Activated B cell treated with CpG ODN at 0.5 μM for 24 hours (primary cell): ENCODE measurements around the gene UCN. TPM values are rescaled to one million over a fixed set of nuclear protein-coding genes. Genes with fewer than 3 reads are reported as not detected.

Experiments
- ATAC-seq: fragments of 200-7000 bp; cut with Tn5 transposase; one replicate; pipeline ENCODE4 v1.10.0; 2021; ENCODE audit warnings: low read depth, mild to moderate bottlenecking, moderate library complexity
- CTCF ChIA-PET: fragments of 350-600 bp; sonication (Branson Sonifier 250); formaldehyde crosslinking; loops from one replicate; lab custom pipeline; 2021; ENCODE audit warnings: antibody characterized with exemption; lab: Charles Lee
- POLR2A ChIA-PET: fragments of 350-600 bp; sonication (Branson Sonifier 250); formaldehyde crosslinking; loops from one replicate; lab custom pipeline; 2021; ENCODE audit warnings: antibody characterized with exemption; lab: Charles Lee
- DNase-seq: peaks from one replicate; pipeline ENCODE4 v3.0.0; 2022
- H3K27ac Mint-ChIP-seq: one replicate; pipeline ENCODE4 v1.8.0; 2020; ENCODE audit warnings: mixed read lengths
- H3K27me3 Mint-ChIP-seq: one replicate; pipeline ENCODE4 v1.8.0; 2021; ENCODE audit warnings: mixed read lengths
- H3K36me3 Mint-ChIP-seq: one replicate; pipeline ENCODE4 v1.8.0; 2021; ENCODE audit warnings: low read depth, mixed read lengths
- H3K4me1 Mint-ChIP-seq: one replicate; pipeline ENCODE4 v1.8.0; 2021; ENCODE audit warnings: mixed read lengths
- H3K4me3 Mint-ChIP-seq: one replicate; pipeline ENCODE4 v1.8.0; 2020; ENCODE audit warnings: mild to moderate bottlenecking, mixed read lengths
- H3K9me3 Mint-ChIP-seq: one replicate; pipeline ENCODE4 v1.8.0; 2020; ENCODE audit warnings: mixed read lengths
- CTCF ChIP-seq: fragments of 200-600 bp; IDR thresholded peaks from one replicate; pipeline ENCODE4 v1.8.0; 2022; ENCODE audit warnings: antibody characterized with exemption, mild to moderate bottlenecking
- intact Hi-C: fragments of 100-400 bp; cut with micrococcal nuclease; formaldehyde crosslinking; loops from one replicate; pipeline ENCODE4 v1.15.1; 2024
- total RNA-seq: library from RNA; stranded (reverse); gene quantifications from 2 replicates; pipeline ENCODE4 v1.2.3, GENCODE V29; 2022

UCN gene
- total RNA-seq, 1 donor from 2014 or later = 1.2 TPM

GRCh38 chr2:27285481-27285880, 22.8 kb downstream of the UCN start:
- peaks cover 23% of the 10 kb centered on the region for H3K27me3 Mint-ChIP-seq
- ATAC-seq = no peak
- H3K9me3 Mint-ChIP-seq = no peaks in the 10 kb centered on the region
- DNase-seq = no peak
- ChIA-PET CTCF (interaction anchor here (1.0 kb wide), 1 partner anchor 17 kb away, joined by 4 read pairs; no protein-coding TSS in a partner anchor), POLR2A (no interaction called here)
- H3K4me1 Mint-ChIP-seq = no peaks in the 10 kb centered on the region
- H3K36me3 Mint-ChIP-seq = no peaks in the 10 kb centered on the region
- H3K4me3 Mint-ChIP-seq = no peak overlapping the region
- TF ChIP-seq CTCF = no peak
- intact Hi-C loops = no loop called here
- H3K27ac Mint-ChIP-seq = no peak overlapping the region

GRCh38 chr2:27284996-27285395, 23.2 kb downstream of the UCN start:
- Mint-ChIP-seq H3K9me3 (no peaks in the 10 kb centered on the region), H3K4me1 (peaks cover under 1% of the 10 kb centered on the region), H3K36me3 (no peaks in the 10 kb centered on the region), H3K27ac (no peak overlapping the region), H3K4me3 (no peak overlapping the region), H3K27me3 (peaks cover 24% of the 10 kb centered on the region)
- POLR2A ChIA-PET = no interaction called here
- no peak for TF ChIP-seq CTCF
- DNase-seq (no peak), ATAC-seq (no peak)
- intact Hi-C loops = loop anchor here (5.0 kb wide), 1 partner anchor 113 kb away; no protein-coding TSS in a partner anchor
- CTCF ChIA-PET = interaction anchor here (3.0 to 6.6 kb wide), 2 partner anchors 322 to 439 kb away, joined by 12 to 100 read pairs; no protein-coding TSS in a partner anchor

GRCh38 chr2:27282892-27283291, 25.4 kb downstream of the UCN start:
- DNase-seq (no peak), ATAC-seq (no peak)
- Mint-ChIP-seq H3K4me1 (peaks cover 5% of the 10 kb centered on the region), H3K27ac (no peak overlapping the region), H3K4me3 (no peak overlapping the region), H3K9me3 (no peaks in the 10 kb centered on the region), H3K27me3 (peaks cover 19% of the 10 kb centered on the region), H3K36me3 (no peaks in the 10 kb centered on the region)
- ChIA-PET POLR2A (no interaction called here), CTCF (interaction anchor here (1.2 to 6.6 kb wide), 4 partner anchors 20 to 437 kb away, joined by 3 to 100 read pairs (median 10); no protein-coding TSS in a partner anchor)
- intact Hi-C loops = loop anchor here (5.0 kb wide), 1 partner anchor 111 kb away; no protein-coding TSS in a partner anchor
- TF ChIP-seq CTCF = no peak

- no peaks in the 10 kb centered on the region for H3K9me3 Mint-ChIP-seq
Observed at GRCh38 chr2:27281855-27282559, 26.2 kb downstream of the UCN start, which contains the start of gene TRIM54. TRIM54 (plus strand) TSS chr2:27282429; CDS start chr2:27282732, 303 bp downstream.

More at GRCh38 chr2:27281855-27282559, 26.2 kb downstream of the UCN start, which contains the start of gene TRIM54:
- no peak for TF ChIP-seq CTCF
- Mint-ChIP-seq H3K4me3 (no peak within 1 kb of the TSS), H3K36me3 (no peaks in the 10 kb centered on the region), H3K27me3 (peaks cover 21% of the 10 kb centered on the region), H3K27ac (no peak within 1 kb of the TSS), H3K4me1 (peaks cover 5% of the 10 kb centered on the region)
- DNase-seq (no peak), ATAC-seq (no peak)
- CTCF ChIA-PET = interaction anchor here (1.2 to 6.6 kb wide), 7 partner anchors 21 to 436 kb away, joined by 3 to 100 read pairs (median 12); no protein-coding TSS in a partner anchor
- POLR2A ChIA-PET = no interaction called here
- intact Hi-C loops = loop anchor here (5.0 kb wide), 1 partner anchor 110 kb away; no protein-coding TSS in a partner anchor
